Osteoblast (primary cell): ENCODE measurements around the gene SLC6A17. TPM values are rescaled to one million over a fixed set of nuclear protein-coding genes. Genes with fewer than 3 reads are reported as not detected.

ENCODE experiments used
- DNase-seq: peaks from one replicate; pipeline ENCODE4 v3.0.0; 2011; ENCODE audit warnings: low spot score, mixed read lengths; ENCODE audit not compliant: insufficient read length; ENCODE audit errors: missing footprints
- H2AFZ ChIP-seq: 2 replicates; pipeline ENCODE4 v1.6.0; 2011; ENCODE audit warnings: mild to moderate bottlenecking, low read length
- H3K27ac ChIP-seq: 2 replicates; pipeline ENCODE4 v1.5.1; 2011; ENCODE audit warnings: mild to moderate bottlenecking, low read depth, low read length, moderate library complexity
- H3K27me3 ChIP-seq: 2 replicates; pipeline ENCODE4 v1.6.0; 2012; ENCODE audit warnings: mild to moderate bottlenecking, control low read depth, inconsistent platforms, low read length, moderate library complexity; ENCODE audit not compliant: insufficient read depth
- H3K36me3 ChIP-seq: 2 replicates; pipeline ENCODE4 v1.5.1; 2011; ENCODE audit warnings: mild to moderate bottlenecking, low read length, control low read depth, moderate library complexity; ENCODE audit not compliant: insufficient read depth
- H3K4me1 ChIP-seq: 2 replicates; pipeline ENCODE4 v1.5.1; 2011; ENCODE audit warnings: mild to moderate bottlenecking, low read length, control low read depth, moderate library complexity; ENCODE audit not compliant: insufficient read depth
- H3K4me2 ChIP-seq: 2 replicates; pipeline ENCODE4 v1.6.0; 2011; ENCODE audit warnings: mild to moderate bottlenecking, low read length; ENCODE audit not compliant: insufficient read depth
- H3K4me3 ChIP-seq: fragments of 200-600 bp; sonication (generic); 3 replicates; pipeline ENCODE4 v1.5.1; 2012; ENCODE audit warnings: mild to moderate bottlenecking, low read length, inconsistent platforms; ENCODE audit not compliant: insufficient read depth
- H3K79me2 ChIP-seq: 2 replicates; pipeline ENCODE4 v1.6.0; 2012; ENCODE audit warnings: mild to moderate bottlenecking, low read length, control low read depth, inconsistent platforms; ENCODE audit not compliant: insufficient read depth
- H3K9me3 ChIP-seq: 2 replicates; pipeline ENCODE4 v1.5.1; 2011; ENCODE audit warnings: low read depth, low read length, control low read depth
- H4K20me1 ChIP-seq: 2 replicates; pipeline ENCODE4 v1.6.0; 2012; ENCODE audit warnings: mild to moderate bottlenecking, low read length, control low read depth; ENCODE audit not compliant: insufficient read depth
- CTCF ChIP-seq: IDR thresholded peaks from 2 replicates; pipeline ENCODE4 v1.5.1; 2011; ENCODE audit warnings: mild to moderate bottlenecking, low read depth, low read length, moderate library complexity; ENCODE audit errors: extremely low read depth
- total RNA-seq: library from RNA; depleted of rRNA; stranded (reverse); fragments of >200 nt; gene quantifications from 2 replicates; pipeline ENCODE4 v1.2.3, GENCODE V29; 2012

Gene SLC6A17
- total RNA-seq, 1 donor: under 0.01 TPM

GRCh38 chr1:110158261-110158660 lies 8.0 kb downstream of the SLC6A17 start:
- no peak overlapping the region for H3K27ac ChIP-seq
- H4K20me1 ChIP-seq: no peaks in the 10 kb centered on the region
- H3K27me3 ChIP-seq: peaks cover 14% of the 10 kb centered on the region
- no peak overlapping the region for H3K4me3 ChIP-seq
- no peaks in the 10 kb centered on the region for H3K36me3 ChIP-seq
- no peak for DNase-seq
- TF ChIP-seq CTCF: no peak
- H3K79me2 ChIP-seq: no peaks in the 10 kb centered on the region
- no peaks in the 10 kb centered on the region for H3K9me3 ChIP-seq
- no peak overlapping the region for H2AFZ ChIP-seq
- H3K4me2 ChIP-seq: no peak overlapping the region
- no peaks in the 10 kb centered on the region for H3K4me1 ChIP-seq

GRCh38 chr1:110159168-110159567 lies 8.9 kb downstream of the SLC6A17 start:
- TF ChIP-seq CTCF: no peak
- H3K27ac ChIP-seq: no peak overlapping the region
- no peak overlapping the region for H3K4me3 ChIP-seq
- no peaks in the 10 kb centered on the region for H3K4me1 ChIP-seq
- H2AFZ ChIP-seq: no peak overlapping the region
- no peaks in the 10 kb centered on the region for H3K36me3 ChIP-seq
- H3K4me2 ChIP-seq: no peak overlapping the region
- no peaks in the 10 kb centered on the region for H3K79me2 ChIP-seq
- H3K27me3 ChIP-seq: peaks cover 7% of the 10 kb centered on the region
- DNase-seq: no peak
- H4K20me1 ChIP-seq: no peaks in the 10 kb centered on the region
- H3K9me3 ChIP-seq: no peaks in the 10 kb centered on the region

GRCh38 chr1:110160538-110161100 lies 10.3 kb downstream of the SLC6A17 start:
- Histone ChIP-seq H3K27ac (no peak overlapping the region), H3K9me3 (no peaks in the 10 kb centered on the region), H3K4me2 (no peak overlapping the region), H3K79me2 (no peaks in the 10 kb centered on the region), H3K27me3 (peaks cover 6% of the 10 kb centered on the region), H3K4me3 (no peak overlapping the region), H2AFZ (no peak overlapping the region), H4K20me1 (no peaks in the 10 kb centered on the region), H3K4me1 (no peaks in the 10 kb centered on the region), H3K36me3 (no peaks in the 10 kb centered on the region)
- DNase-seq: no peak
- no peak for TF ChIP-seq CTCF

- no peaks in the 10 kb centered on the region for H3K79me2 ChIP-seq
- peaks cover 6% of the 10 kb centered on the region for H3K27me3 ChIP-seq
- H4K20me1 ChIP-seq: no peaks in the 10 kb centered on the region
- H2AFZ ChIP-seq: no peak overlapping the region
- H3K36me3 ChIP-seq: no peaks in the 10 kb centered on the region
- no peak for TF ChIP-seq CTCF
- H3K4me3 ChIP-seq: no peak overlapping the region
- no peaks in the 10 kb centered on the region for H3K4me1 ChIP-seq
- H3K9me3 ChIP-seq: no peaks in the 10 kb centered on the region
- no peak overlapping the region for H3K27ac ChIP-seq
- no peak overlapping the region for H3K4me2 ChIP-seq
- DNase-seq: no peak
Observed at GRCh38 chr1:110161165-110161564, 10.9 kb downstream of the SLC6A17 start.
